Nasal cavity respiratory epithelium epithelial cell of viscerocranial mucosa (primary cell): ENCODE measurements around the gene GALM. TPM values are rescaled to one million over a fixed set of nuclear protein-coding genes. Genes with fewer than 3 reads are reported as not detected.

Experiments used
- total RNA-seq: library from RNA; depleted of rRNA; stranded (reverse); fragments of >200 nt; gene quantifications from 2 replicates; pipeline ENCODE4 v1.2.3, GENCODE V29; 2014

GALM gene
- total RNA-seq = 1.7 and 2.6 TPM in 2 replicates

GRCh38 chr2:38665854-38666555 is at the start of gene GALM:
GALM (plus strand) TSS chr2:38666114; CDS start chr2:38666162, 48 bp downstream.

GRCh38 chr2:38750891-38751595 is 85.1 kb downstream of the GALM start, which contains the start of gene SRSF7:
SRSF7 (minus strand) TSS chr2:38751361; CDS start chr2:38751256, 105 bp downstream.

Other genes starting within 250 kb of the GALM start
- gene HNRNPLL, start 63.2 kb upstream of the GALM start, total RNA-seq = 30.8 and 37.2 TPM in 2 replicates
- 64.6 and 139 TPM in 2 replicates for gene SRSF7, start 85.2 kb downstream of the GALM start, total RNA-seq
- 8.9 and 10.6 TPM in 2 replicates for gene GEMIN6, start 112.1 kb downstream of the GALM start, total RNA-seq
- 17.4 and 25.9 TPM in 2 replicates for gene DHX57, start 209.8 kb downstream of the GALM start, total RNA-seq
- 6.2 and 7.9 TPM in 2 replicates for gene MORN2, start 209.9 kb downstream of the GALM start, total RNA-seq
- under 0.01 and 0.21 TPM in 2 replicates for gene ARHGEF33, start 223.8 kb downstream of the GALM start, total RNA-seq